ENCODE measurements around the gene NOB1. TPM values are rescaled to one million over a fixed set of nuclear protein-coding genes. Genes with fewer than 3 reads are reported as not detected.

Gene NOB1
- total RNA-seq, 1 experiment from 2014 or later, result 48.3 TPM

- POLR2A ChIA-PET, result no interaction called here
- no peak overlapping the region for H3K27ac ChIP-seq (ENCODE audit: low read length)
- ATAC-seq, result no peak
Measured at GRCh38 chr16:69756705-69757104, 2.0 kb upstream of the NOB1 start.

GRCh38 chr16:69754143-69754468 is 620 bp downstream of the NOB1 start:
- H3K27ac ChIP-seq (ENCODE audit: low read length), result peak overlapping the region; percentile 94
- DNase-seq (ENCODE audit: low read depth, low spot score) (no peak), ATAC-seq (no peak)
- in situ Hi-C loops (cut with HindIII; ENCODE audit: low pct_unique_long_range_greater_than_20kb, low sequenced_read_pairs), result no loop called here
- TF ChIP-seq POLR2AphosphoS5 (IDR thresholded peaks at IDR 0.05; ENCODE audit: low read depth, low read length) (no peak), REST (IDR thresholded peaks at IDR 0.05; ENCODE audit: insufficient read depth in 1 of 2, low read depth in 2 of 2, low read length in 1 of 2) (no peak), CTCF (IDR thresholded peaks at IDR 0.05) (no peak), SIN3A (IDR thresholded peaks at IDR 0.05; ENCODE audit: borderline replicate concordance, insufficient read depth, low read depth, low read length) (no peak), TCF7L2 (IDR thresholded peaks at IDR 0.05; ENCODE audit: low read depth, low read length) (no peak)
- ChIA-PET POLR2A (interaction anchor here (0.5 to 1.1 kb wide), 2 partner anchors 20 to 32 kb away, joined by 3 to 4 read pairs; no protein-coding TSS in a partner anchor), CTCF (interaction anchor here (0.9 to 1.1 kb wide), 2 partner anchors 28 to 42 kb away, joined by 3 read pairs; partner anchors contain the start of gene NQO1)
- BruUV-seq (replicated peaks), result TSS peak; percentile 76
- no peaks in the 10 kb centered on the region for H3K9me3 ChIP-seq (ENCODE audit: control insufficient read depth, insufficient read depth, low read depth, low read length)
- H3K4me1 ChIP-seq (ENCODE audit: control insufficient read depth, insufficient read depth, low read length), result 0 out of 2 replicates have a peak, but pooled peaks cover 5% of the 10 kb centered on the region
- H3K4me3 ChIP-seq (ENCODE audit: low read depth in 2 of 2, low read length in 2 of 2), result peak overlapping the region; percentile 97 to 99
- H3K36me3 ChIP-seq (ENCODE audit: control insufficient read depth, insufficient read depth, low read length), result peaks cover 12% of the 10 kb centered on the region
- H3K27me3 ChIP-seq (ENCODE audit: control insufficient read depth, insufficient read depth, low read length), result no peaks in the 10 kb centered on the region
- intact Hi-C loops (cut with micrococcal nuclease; ENCODE audit: unreplicated experiment), result loop anchor here (5.0 kb wide), 1 partner anchor 42 kb away; no protein-coding TSS in a partner anchor

More at GRCh38 chr16:69756705-69757104, 2.0 kb upstream of the NOB1 start:
- in situ Hi-C loops (cut with HindIII; ENCODE audit: low pct_unique_long_range_greater_than_20kb, low sequenced_read_pairs), result no loop called here
- no peaks in the 10 kb centered on the region for H3K27me3 ChIP-seq (ENCODE audit: control insufficient read depth, insufficient read depth, low read length)
- peaks cover 5% of the 10 kb centered on the region for H3K36me3 ChIP-seq (ENCODE audit: control insufficient read depth, insufficient read depth, low read length)
- intact Hi-C loops (cut with micrococcal nuclease; ENCODE audit: unreplicated experiment), result no loop called here
- no peak for DNase-seq (ENCODE audit: low read depth, low spot score)
- CTCF ChIA-PET, result no interaction called here
- H3K4me1 ChIP-seq (ENCODE audit: control insufficient read depth, insufficient read depth, low read length), result 0 out of 2 replicates have a peak, but pooled peaks cover 5% of the 10 kb centered on the region
- peak overlapping the region; percentile 13 to 41; a peak in 3 of 4 replicates for H3K4me3 ChIP-seq (ENCODE audit: low read depth in 2 of 2, low read length in 2 of 2)
- TF ChIP-seq POLR2AphosphoS5 (IDR thresholded peaks at IDR 0.05; ENCODE audit: low read depth, low read length) (no peak), SIN3A (IDR thresholded peaks at IDR 0.05; ENCODE audit: borderline replicate concordance, insufficient read depth, low read depth, low read length) (no peak), CTCF (IDR thresholded peaks at IDR 0.05) (no peak), REST (IDR thresholded peaks at IDR 0.05; ENCODE audit: insufficient read depth in 1 of 2, low read depth in 2 of 2, low read length in 1 of 2) (no peak), TCF7L2 (IDR thresholded peaks at IDR 0.05; ENCODE audit: low read depth, low read length) (no peak)
- BruUV-seq (replicated peaks), result no TSS peak
- H3K9me3 ChIP-seq (ENCODE audit: control insufficient read depth, insufficient read depth, low read depth, low read length), result no peaks in the 10 kb centered on the region

Data from Panc1 (cell line).